Measurements from ENCODE around the gene DENND1A. TPM values are rescaled to one million over a fixed set of nuclear protein-coding genes. Genes with fewer than 3 reads are reported as not detected.

Gene DENND1A
- total RNA-seq, 2 donors from 2014 or later = 18.9 to 26.8 TPM

- Histone ChIP-seq H3K4me1 (replicated peaks) (no peaks in the 10 kb centered on the region), H3K27ac (no peak overlapping the region), H3K27me3 (replicated peaks; ENCODE audit: insufficient read depth) (no peaks in the 10 kb centered on the region), H3K4me3 (no peak overlapping the region), H3K36me3 (no peaks in the 10 kb centered on the region), H3K9me3 (no peaks in the 10 kb centered on the region)
- no peak for TF ChIP-seq CTCF (IDR thresholded peaks at IDR 0.05)
- intact Hi-C loops (cut with DNase I) = no loop called here
- no peak for DNase-seq (ENCODE audit: low spot score)
- WGBS = 84% methylated on average over 7 of the region's 7 CpGs
These were observed 277.5 kb downstream of the DENND1A start for GRCh38 chr9:123652416-123652815.

- Histone ChIP-seq H3K27ac (no peak overlapping the region), H3K4me1 (replicated peaks) (no peaks in the 10 kb centered on the region), H3K27me3 (replicated peaks; ENCODE audit: insufficient read depth) (no peaks in the 10 kb centered on the region), H3K36me3 (no peaks in the 10 kb centered on the region), H3K4me3 (no peak overlapping the region), H3K9me3 (no peaks in the 10 kb centered on the region)
- intact Hi-C loops (cut with DNase I) = no loop called here
- 96% methylated on average over 5 of the region's 5 CpGs for WGBS
- DNase-seq (ENCODE audit: low spot score) = no peak
- no peak for TF ChIP-seq POLR2AphosphoS5 (IDR thresholded peaks at IDR 0.05)
- TF ChIP-seq CTCF (IDR thresholded peaks at IDR 0.05) = no peak
- TF ChIP-seq POLR2A (IDR thresholded peaks at IDR 0.05) = no peak
These were observed 278.1 kb downstream of the DENND1A start for GRCh38 chr9:123651871-123652270.

- intact Hi-C loops (cut with DNase I) = no loop called here
- Histone ChIP-seq H3K27ac (no peak overlapping the region), H3K4me3 (no peak overlapping the region), H3K9me3 (no peaks in the 10 kb centered on the region), H3K36me3 (no peaks in the 10 kb centered on the region), H3K4me1 (replicated peaks) (no peaks in the 10 kb centered on the region), H3K27me3 (replicated peaks; ENCODE audit: insufficient read depth) (no peaks in the 10 kb centered on the region)
- TF ChIP-seq POLR2A (IDR thresholded peaks at IDR 0.05) (no peak), POLR2AphosphoS5 (IDR thresholded peaks at IDR 0.05) (no peak), CTCF (IDR thresholded peaks at IDR 0.05) (no peak)
- no peak for DNase-seq (ENCODE audit: low spot score)
- WGBS = 95% methylated on average over 8 of the region's 8 CpGs
These were observed 278.7 kb downstream of the DENND1A start for GRCh38 chr9:123651273-123651672.

- no peak for DNase-seq (ENCODE audit: low spot score)
- H3K27me3 ChIP-seq (replicated peaks; ENCODE audit: insufficient read depth) = no peaks in the 10 kb centered on the region
- H3K9me3 ChIP-seq = no peaks in the 10 kb centered on the region
- no peak overlapping the region for H3K27ac ChIP-seq
- no peaks in the 10 kb centered on the region for H3K36me3 ChIP-seq
- no peak overlapping the region for H3K4me3 ChIP-seq
- intact Hi-C loops (cut with DNase I) = no loop called here
- WGBS = 95% methylated on average over 3 of the region's 3 CpGs
- TF ChIP-seq CTCF (IDR thresholded peaks at IDR 0.05) (no peak), POLR2AphosphoS5 (IDR thresholded peaks at IDR 0.05) (no peak), POLR2A (IDR thresholded peaks at IDR 0.05) (no peak)
- no peaks in the 10 kb centered on the region for H3K4me1 ChIP-seq (replicated peaks)
These were observed 280.0 kb downstream of the DENND1A start for GRCh38 chr9:123649909-123650308.

GRCh38 chr9:123647145-123647544 is 282.8 kb downstream of the DENND1A start:
- Histone ChIP-seq H3K36me3 (no peaks in the 10 kb centered on the region), H3K4me3 (no peak overlapping the region), H3K27me3 (replicated peaks; ENCODE audit: insufficient read depth) (no peaks in the 10 kb centered on the region), H3K27ac (no peak overlapping the region), H3K9me3 (no peaks in the 10 kb centered on the region), H3K4me1 (replicated peaks) (no peaks in the 10 kb centered on the region)
- TF ChIP-seq POLR2AphosphoS5 (IDR thresholded peaks at IDR 0.05) (no peak), CTCF (IDR thresholded peaks at IDR 0.05) (no peak), POLR2A (IDR thresholded peaks at IDR 0.05) (no peak)
- intact Hi-C loops (cut with DNase I) = no loop called here
- WGBS = 59% methylated on average over 2 of the region's 2 CpGs
- no peak for DNase-seq (ENCODE audit: low spot score)
